Measurements from ENCODE around the gene CDH22. TPM values are rescaled to one million over a fixed set of nuclear protein-coding genes. Genes with fewer than 3 reads are reported as not detected.

Gene CDH22
- total and polyA plus RNA-seq, 9 of the 15 experiments (the other 6 are each of a cell fraction or from before 2014, with no cell fraction given): 0.07 to 0.08 TPM; not detected in 7

DNA sequence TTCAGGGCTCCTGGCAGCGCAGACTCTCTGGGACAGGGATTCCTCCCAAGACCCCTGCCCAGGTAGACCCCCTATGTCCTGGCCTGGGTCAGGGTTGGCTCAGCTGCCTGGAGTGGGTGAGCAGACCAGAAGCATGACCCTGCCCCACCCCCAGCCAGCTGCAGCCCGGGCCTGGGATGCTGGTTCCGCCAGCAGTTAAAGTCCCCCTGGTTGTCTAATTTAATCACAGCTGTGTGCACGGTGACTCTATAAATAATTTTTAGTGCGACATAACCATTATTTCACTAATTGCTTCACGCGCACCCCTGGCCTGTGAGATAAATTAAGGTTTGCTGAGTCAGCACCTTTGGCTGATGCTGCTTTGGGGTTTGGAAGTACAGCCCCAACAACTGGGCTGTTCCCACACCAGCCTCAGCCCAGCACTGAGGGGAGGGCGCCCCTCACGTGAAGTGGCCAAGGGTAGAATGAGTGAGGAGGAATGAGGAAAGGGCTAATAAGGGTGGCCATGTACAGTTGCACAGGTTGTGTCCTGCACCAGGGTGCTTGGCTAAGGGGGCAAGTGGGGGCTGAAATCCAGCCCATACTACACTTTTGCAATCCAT lies 26.1 kb upstream of the CDH22 start:
- Histone ChIP-seq H3K27ac (ENCODE audit: extremely low read depth, low read depth, low read length) (no peak overlapping the region), H3K4me3 (no peak overlapping the region), H4K20me1 (replicated peaks; ENCODE audit: control insufficient read depth, insufficient read depth, low read length) (peaks cover 14% of the 10 kb centered on the region), H3K36me3 (ENCODE audit: control insufficient read depth, insufficient read depth, low read length) (no peaks in the 10 kb centered on the region), H3K4me1 (replicated peaks in 1 of 2; ENCODE audit: control insufficient read depth in 2 of 2, insufficient read depth in 2 of 2, low read length in 2 of 2) (peaks cover 0 to 19% of the 10 kb centered on the region in 2 experiments; a peak in 2 of 5 replicates), H3K27me3 (ENCODE audit: control insufficient read depth in 2 of 2, insufficient read depth in 2 of 2, low read length in 2 of 2) (peaks cover 27 to 78% of the 10 kb centered on the region in 2 experiments), H3K9me1 (ENCODE audit: control insufficient read depth, insufficient read depth, low read length) (peaks cover 2% of the 10 kb centered on the region), H3K9ac (ENCODE audit: insufficient read depth in 1 of 2, low read depth in 2 of 2, low read length in 2 of 2) (no peak overlapping the region), H2AFZ (ENCODE audit: low read depth, low read length) (no peak overlapping the region), H3K9me3 (replicated peaks; ENCODE audit: control insufficient read depth, insufficient read depth, low read depth, low read length) (no peaks in the 10 kb centered on the region), H3K79me2 (ENCODE audit: control insufficient read depth, insufficient read depth, low read length) (no peaks in the 10 kb centered on the region), H3K4me2 (ENCODE audit: insufficient read depth, low read length) (no peak overlapping the region)
- ChIA-PET POLR2A (no interaction called here), CTCF (ENCODE audit: low intra/inter-chr PET ratio) (no interaction called here)
- BruUV-seq (replicated peaks): no TSS peak
- FAIRE-seq (no peak), ATAC-seq (peak; percentile 54; the same call in 2 of the 3 replicates), DNase-seq (ENCODE audit: extremely low read depth in 1 of 4, low spot score in 3 of 4) (no peak)
- 7% methylated on average over 9 of the region's 9 CpGs for WGBS (ENCODE audit: insufficient coverage, low coverage, missing lambda C conversion rate)
- intact Hi-C loops (cut with micrococcal nuclease): no loop called here
- in situ Hi-C loops (cut with MboI): no loop called here
- TF ChIP-seq HNRNPL (IDR thresholded peaks at IDR 0.05; ENCODE audit: low read depth, low read length): no peak
- peak; percentile 99 for TF ChIP-seq MAFF (IDR thresholded peaks at IDR 0.05; ENCODE audit: low read length)
- TF ChIP-seq GTF2A2 (tag; IDR thresholded peaks at IDR 0.05): no peak
- TF ChIP-seq ZNF316 (IDR thresholded peaks at IDR 0.05): peak; percentile 98
- peak; percentile 97 for TF ChIP-seq C11orf30 (IDR thresholded peaks at IDR 0.05; ENCODE audit: low read depth)
- no peak for TF ChIP-seq NFIX (CRISPR knock-in tag; IDR thresholded peaks at IDR 0.05; ENCODE audit: low read depth)
- no peak for TF ChIP-seq MYNN (IDR thresholded peaks at IDR 0.05)
- no peak for TF ChIP-seq MYNN (CRISPR knock-in tag; IDR thresholded peaks at IDR 0.05)
- no peak for TF ChIP-seq NCOA2 (IDR thresholded peaks at IDR 0.05; ENCODE audit: partially characterized antibody in 2 of 2)
- TF ChIP-seq, protein P1, sequence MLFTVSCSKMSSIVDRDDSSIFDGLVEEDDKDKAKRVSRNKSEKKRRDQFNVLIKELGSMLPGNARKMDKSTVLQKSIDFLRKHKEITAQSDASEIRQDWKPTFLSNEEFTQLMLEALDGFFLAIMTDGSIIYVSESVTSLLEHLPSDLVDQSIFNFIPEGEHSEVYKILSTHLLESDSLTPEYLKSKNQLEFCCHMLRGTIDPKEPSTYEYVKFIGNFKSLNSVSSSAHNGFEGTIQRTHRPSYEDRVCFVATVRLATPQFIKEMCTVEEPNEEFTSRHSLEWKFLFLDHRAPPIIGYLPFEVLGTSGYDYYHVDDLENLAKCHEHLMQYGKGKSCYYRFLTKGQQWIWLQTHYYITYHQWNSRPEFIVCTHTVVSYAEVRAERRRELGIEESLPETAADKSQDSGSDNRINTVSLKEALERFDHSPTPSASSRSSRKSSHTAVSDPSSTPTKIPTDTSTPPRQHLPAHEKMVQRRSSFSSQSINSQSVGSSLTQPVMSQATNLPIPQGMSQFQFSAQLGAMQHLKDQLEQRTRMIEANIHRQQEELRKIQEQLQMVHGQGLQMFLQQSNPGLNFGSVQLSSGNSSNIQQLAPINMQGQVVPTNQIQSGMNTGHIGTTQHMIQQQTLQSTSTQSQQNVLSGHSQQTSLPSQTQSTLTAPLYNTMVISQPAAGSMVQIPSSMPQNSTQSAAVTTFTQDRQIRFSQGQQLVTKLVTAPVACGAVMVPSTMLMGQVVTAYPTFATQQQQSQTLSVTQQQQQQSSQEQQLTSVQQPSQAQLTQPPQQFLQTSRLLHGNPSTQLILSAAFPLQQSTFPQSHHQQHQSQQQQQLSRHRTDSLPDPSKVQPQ (CRISPR knock-in tag; IDR thresholded peaks at IDR 0.05; ENCODE audit: borderline replicate concordance): no peak
- no peak for TF ChIP-seq FOXJ3 (CRISPR knock-in tag; IDR thresholded peaks at IDR 0.05)
- no peak for TF ChIP-seq CBX3 (IDR thresholded peaks at IDR 0.05; ENCODE audit: borderline replicate concordance in 1 of 2, low read length in 2 of 2)
- TF ChIP-seq, protein P2, sequence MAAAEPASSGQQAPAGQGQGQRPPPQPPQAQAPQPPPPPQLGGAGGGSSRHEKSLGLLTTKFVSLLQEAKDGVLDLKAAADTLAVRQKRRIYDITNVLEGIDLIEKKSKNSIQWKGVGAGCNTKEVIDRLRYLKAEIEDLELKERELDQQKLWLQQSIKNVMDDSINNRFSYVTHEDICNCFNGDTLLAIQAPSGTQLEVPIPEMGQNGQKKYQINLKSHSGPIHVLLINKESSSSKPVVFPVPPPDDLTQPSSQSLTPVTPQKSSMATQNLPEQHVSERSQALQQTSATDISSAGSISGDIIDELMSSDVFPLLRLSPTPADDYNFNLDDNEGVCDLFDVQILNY (CRISPR knock-in tag; IDR thresholded peaks at IDR 0.05): no peak
- no peak for TF ChIP-seq ZNF583 (CRISPR knock-in tag; IDR thresholded peaks at IDR 0.05)
- TF ChIP-seq, protein P3, sequence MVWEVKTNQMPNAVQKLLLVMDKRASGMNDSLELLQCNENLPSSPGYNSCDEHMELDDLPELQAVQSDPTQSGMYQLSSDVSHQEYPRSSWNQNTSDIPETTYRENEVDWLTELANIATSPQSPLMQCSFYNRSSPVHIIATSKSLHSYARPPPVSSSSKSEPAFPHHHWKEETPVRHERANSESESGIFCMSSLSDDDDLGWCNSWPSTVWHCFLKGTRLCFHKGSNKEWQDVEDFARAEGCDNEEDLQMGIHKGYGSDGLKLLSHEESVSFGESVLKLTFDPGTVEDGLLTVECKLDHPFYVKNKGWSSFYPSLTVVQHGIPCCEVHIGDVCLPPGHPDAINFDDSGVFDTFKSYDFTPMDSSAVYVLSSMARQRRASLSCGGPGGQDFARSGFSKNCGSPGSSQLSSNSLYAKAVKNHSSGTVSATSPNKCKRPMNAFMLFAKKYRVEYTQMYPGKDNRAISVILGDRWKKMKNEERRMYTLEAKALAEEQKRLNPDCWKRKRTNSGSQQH (CRISPR knock-in tag; IDR thresholded peaks at IDR 0.05): no peak
- TF ChIP-seq MAFK (IDR thresholded peaks at IDR 0.05; ENCODE audit: low read length): peak; percentile 100
- TF ChIP-seq, protein P4, sequence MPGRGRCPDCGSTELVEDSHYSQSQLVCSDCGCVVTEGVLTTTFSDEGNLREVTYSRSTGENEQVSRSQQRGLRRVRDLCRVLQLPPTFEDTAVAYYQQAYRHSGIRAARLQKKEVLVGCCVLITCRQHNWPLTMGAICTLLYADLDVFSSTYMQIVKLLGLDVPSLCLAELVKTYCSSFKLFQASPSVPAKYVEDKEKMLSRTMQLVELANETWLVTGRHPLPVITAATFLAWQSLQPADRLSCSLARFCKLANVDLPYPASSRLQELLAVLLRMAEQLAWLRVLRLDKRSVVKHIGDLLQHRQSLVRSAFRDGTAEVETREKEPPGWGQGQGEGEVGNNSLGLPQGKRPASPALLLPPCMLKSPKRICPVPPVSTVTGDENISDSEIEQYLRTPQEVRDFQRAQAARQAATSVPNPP (IDR thresholded peaks at IDR 0.05; ENCODE audit: borderline replicate concordance, insufficient read depth, insufficient read length): no peak
- no peak for TF ChIP-seq ZNF174 (CRISPR knock-in tag; IDR thresholded peaks at IDR 0.05)
- peak; percentile 97 for TF ChIP-seq MAFG (tag; conservative IDR thresholded peaks at IDR 0.05)
